GM19467 (cell line): Measurements from ENCODE around the gene EMSY.

Experiments used
- ATAC-seq: cut with Tn5 transposase; IDR thresholded peaks from one replicate; pipeline ENCODE4 v1.9.1; 2021; ENCODE audit warnings: mild to moderate bottlenecking, moderate library complexity; ENCODE audit not compliant: unreplicated experiment

EMSY gene

DNA sequence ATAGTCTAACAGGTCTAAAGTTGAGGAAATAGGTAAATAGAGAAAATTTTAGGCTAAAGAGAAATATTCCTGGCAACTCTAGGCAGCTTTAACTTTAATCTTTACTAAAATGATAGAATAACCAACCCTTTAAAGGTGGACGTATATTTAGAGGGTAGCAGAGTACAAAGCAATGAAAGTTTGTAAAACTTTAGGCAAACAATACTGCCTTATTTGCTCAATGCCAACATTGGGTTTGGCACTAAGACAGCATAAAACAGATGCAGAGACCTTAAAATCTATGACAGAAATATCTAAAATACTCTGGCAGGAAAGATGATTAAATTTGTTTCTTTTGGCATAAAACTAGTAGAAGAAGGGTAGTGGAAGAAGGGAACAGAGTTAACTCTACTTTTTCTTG, 70.7 kb downstream of the EMSY start:
- ATAC-seq: no peak

DNA sequence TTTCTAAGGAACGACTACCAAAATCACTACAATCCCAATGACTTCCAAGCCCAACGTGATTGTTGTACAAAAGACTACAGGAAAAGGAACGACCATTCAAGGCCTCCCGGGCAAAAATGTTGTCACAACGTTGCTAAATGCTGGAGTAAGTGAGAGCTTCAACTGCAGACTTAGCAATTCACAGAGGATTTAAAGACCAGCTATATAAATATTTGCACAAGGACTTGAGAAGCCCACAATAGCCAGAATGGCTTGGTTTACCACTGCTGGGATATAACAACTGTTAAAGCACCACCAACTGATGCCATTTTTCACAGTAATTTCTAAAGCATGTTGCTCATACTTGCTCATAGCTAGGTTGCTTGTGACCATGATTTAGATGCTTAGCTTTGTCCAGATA, 78.3 kb downstream of the EMSY start:
- ATAC-seq: no peak

DNA sequence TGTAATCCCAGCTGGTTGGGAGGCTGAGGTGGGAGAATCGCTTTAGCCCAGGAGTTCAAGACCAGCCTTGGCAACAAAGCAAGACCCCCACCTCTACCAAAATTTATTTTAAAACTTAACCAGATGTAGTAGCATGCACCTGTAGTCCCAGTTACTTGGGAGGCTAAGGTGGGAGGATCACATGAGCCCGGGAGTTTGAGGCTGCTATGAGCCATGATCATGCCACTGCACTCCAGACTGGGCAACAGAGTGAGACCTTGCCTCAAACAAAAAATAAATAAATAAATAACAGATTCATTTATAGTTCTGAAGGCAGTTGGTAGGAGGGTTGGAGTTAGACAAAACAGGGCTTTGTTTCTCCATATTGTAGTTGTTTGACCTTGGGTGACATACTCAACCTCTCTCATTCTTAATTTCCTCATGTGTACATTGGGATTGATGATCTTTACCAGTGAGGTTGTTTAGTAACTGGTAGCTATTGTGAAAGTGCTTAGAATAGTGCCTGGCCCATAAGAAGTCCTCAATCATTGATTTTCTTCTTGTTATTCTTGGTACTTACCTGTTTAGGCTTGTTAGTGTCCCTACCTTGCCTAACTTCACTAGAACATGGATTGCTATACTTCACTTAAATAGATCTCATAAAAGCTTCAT, 79.1 kb downstream of the EMSY start:
- no peak for ATAC-seq

DNA sequence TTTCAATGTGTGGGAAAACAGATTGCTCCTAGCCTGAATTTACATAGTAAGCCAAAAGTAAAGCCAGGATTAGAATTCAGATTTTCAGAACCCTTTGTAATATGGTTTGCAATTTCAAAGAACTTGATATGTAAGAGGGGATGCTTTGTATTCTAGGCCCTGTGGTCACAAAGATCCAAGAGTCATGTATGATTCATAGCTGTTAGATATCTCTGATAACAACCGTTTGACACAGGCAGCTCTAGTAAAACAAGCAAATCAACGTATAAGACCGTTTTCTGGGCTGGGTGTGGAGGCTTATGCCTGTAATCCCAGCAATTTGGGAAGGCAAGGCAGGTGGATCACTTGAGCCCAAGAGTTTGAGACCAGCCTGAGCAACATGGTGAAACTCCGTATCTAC, 79.6 kb downstream of the EMSY start:
- no peak for ATAC-seq

DNA sequence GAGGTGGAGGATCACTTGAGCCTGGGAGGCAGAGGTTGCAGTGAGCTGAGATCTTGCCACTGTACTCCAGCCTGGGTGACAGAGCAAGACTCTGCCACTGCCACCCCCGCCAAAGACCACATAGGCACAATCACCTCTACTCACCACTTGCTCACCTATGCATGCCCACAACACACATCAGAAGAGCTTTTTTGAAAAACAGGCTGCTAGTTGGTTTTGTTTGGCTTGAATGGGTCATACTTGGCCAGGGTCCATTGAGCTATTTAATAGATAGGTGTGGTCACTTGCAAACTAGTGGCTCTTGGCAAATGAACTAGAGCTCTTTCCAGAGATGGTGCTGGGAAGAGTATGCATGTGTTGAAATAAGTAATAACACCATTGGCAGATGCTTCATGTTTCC, 80.1 kb downstream of the EMSY start:
- no peak for ATAC-seq

DNA sequence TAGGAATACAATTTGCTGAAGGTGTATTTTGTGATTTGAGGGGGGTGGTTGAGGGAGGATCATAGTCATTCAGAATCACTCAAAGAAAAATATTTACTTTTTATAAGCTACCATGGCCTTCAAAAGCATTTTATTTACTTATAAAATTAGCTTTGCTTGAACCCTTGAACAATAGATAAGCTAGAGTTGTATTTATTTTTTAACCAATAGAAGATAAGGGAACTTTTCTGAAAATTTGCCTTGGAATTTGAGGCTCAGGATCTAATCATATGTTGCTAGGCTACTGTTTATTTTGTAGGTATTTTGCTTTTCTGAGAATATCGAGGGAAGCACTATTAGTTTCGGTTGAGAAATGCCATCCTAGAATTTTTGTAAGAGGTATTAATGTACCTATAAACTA, 82.1 kb downstream of the EMSY start:
- no peak for ATAC-seq

DNA sequence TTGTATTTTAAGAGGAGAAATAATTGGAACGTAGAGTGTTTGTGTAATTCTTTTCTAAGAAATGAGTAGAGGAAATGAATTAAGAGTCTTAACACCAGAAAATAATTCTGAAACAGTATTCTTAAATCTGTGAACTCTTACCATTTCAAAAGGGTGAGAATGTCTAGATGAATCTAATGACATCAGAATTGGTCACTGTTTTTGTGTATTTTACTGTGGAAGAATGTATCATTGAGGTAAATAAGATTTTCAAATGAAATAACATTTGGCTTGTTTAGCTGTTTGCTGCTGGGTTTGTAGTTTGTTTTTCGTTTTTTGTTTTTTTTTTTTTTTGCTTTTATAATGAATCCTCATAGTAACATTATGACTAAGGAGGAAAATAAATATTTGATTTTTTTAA, 97.6 kb downstream of the EMSY start:
- ATAC-seq: no peak

DNA sequence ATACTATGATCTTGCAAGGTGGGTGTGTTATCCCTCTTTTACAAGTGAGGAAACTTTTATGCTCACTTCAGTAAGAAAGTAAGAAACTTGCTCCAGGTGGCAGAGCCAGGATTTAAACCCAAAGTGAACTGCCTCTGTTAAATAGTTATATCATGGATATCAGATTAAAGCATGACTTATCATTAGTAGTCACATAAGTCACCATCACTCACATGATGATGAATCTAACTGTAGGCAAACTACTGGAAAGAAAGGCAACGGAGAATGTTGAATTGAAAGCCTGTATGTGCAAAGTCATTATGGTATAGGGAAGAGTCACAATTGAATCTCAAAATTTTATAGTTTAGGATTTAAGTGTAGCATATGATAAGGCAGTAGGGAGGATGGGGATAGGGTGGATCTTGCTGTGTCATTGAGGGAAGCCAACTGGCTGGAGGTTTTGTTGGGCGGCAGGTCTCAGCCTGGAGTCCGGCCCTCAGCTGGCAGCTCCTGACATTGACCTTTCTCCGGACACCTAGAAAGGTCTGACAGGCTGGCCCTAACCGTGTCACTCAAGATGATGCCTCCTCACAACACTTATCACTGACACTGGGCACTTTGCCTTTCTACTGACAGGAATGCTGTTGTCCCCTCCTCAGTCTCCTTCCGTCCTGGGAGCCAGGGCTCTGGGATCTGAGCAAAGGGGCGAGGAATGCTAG, 98.3 kb downstream of the EMSY start:
- no peak for ATAC-seq

DNA sequence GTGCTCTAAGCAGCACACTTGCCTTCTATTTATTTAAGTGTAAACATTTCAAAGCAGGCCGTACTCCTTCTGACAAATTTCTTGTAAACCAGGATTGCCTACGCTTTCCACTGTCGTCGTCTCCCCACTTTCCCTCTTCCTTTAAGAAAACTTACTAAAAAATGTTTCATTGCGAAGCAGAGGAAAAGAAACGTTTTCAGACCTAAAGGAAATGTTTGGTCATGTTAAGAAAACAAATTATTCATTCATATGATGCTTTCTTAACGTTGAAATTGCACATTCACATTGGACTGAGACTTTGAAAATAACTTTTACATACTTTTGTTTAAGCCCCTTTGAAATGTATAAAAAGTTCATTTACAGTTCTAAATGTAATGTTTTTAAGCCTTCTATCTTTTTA, 106.0 kb downstream of the EMSY start:
- ATAC-seq: no peak

DNA sequence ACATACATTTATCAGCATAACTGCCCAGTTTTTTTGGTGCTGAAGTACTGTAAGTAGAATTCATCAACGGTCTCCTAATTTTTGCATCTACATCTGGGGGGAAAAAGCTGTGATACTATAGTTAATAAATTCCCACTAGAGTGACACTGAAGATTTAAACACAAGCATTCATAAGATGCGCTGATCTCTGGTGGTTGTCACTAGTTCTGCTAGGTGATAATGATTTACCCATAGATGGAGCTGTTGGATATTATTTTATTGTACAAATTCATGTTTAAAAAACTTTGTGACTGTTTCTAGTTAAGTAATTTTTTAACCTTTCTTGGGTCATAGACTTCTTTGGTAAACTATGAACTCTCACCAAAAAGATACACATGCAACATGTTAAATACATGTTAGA, 106.6 kb downstream of the EMSY start:
- no peak for ATAC-seq

DNA sequence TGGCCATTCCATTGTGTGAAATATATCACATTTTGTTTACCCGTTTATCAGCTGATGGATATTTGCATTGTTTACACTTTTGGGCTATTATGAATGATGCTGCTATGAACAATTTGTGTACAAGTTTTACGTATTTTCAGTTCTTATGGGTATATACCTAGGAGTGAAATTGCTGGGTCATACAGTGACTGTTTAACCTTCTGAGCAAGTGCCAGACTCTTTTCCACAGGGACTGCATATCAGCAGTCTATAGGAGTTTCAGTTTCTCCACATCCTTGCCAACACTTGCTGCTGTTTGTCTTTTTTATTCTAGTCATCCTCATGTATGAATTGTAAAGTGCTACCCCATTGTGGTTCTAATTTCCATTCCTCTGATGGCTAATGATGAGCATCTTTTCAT, 108.2 kb downstream of the EMSY start:
- ATAC-seq: no peak

DNA sequence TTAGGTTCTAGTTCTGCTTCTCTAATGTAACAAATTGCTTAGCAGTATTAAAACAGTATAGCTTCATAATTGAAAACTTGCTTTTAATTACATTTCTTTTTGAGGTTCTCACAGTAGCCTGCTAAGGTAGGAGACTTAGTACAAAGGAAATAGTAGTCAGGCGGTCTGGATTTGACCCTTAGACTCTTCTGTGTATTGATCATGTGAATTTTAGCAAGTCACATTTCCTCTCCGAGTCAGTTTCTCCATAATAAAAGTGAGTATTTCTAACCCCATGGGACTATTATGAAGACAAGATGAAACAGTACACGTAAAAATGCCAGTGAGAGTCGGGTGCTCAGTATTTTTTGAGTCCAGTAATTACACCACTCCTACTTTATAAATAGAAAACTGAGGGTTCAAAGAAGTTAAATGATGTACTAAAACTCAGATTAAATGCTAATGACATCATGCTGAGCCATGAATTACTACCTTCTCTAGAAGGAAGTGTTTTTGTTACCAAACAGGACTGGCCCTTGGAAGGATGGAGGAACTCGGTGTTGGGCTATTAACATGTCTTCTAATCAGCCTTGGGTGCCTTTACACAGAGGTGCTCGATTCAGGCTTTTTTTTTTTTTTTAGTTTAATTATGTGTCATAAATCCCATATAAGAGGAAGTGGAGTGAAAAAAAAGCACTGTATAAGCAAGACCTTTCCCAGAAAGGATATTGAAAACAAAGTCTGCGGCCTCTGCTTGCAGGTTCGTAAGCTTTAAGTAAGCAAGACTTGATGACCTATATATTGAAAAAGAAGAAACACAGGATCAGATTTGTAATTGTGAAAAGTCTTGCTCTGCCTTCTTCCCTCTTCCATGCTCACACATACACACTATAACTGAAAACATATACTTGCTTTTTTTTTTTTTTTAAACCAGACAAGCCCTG, 109.0 kb downstream of the EMSY start:
- ATAC-seq: no peak

DNA sequence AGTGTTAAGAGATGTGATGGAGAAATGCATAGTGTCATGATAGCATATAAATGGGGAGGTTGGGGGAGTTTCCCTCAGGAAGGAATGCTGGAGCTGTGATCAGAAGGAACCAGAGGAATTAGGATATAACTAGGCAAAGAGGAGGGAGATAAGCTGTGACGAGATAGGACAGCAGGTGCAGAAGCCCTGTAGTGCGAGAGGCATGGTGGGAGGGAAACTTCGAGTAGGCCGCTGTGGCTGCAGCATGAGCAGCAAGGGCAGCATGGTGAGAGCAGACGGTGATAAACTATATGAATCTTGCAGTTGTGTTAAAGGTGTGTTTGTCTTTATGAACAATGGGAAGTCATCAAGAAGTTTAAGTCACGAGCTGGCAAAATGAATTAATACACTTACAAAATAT, 109.9 kb downstream of the EMSY start:
- ATAC-seq: no peak

DNA sequence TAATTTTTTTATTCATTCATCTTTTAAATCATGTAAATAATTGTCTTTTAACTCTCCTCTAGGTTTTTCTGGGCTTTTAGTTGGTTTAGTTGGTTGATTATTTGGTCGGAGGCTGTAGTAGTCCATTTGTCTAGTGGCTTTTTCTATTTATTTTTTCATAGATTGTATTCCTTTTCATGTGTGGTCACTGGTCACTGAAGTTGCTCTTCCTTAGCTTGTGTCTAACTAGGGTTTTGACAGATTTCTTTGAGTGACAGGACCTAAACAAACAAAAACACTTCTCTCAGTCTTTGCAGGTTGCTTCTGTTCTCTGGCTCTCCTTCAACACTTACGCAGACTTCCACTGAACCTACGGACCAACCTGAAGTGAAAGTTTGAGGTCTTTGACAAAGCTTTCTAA, 112.6 kb downstream of the EMSY start:
- no peak for ATAC-seq

DNA sequence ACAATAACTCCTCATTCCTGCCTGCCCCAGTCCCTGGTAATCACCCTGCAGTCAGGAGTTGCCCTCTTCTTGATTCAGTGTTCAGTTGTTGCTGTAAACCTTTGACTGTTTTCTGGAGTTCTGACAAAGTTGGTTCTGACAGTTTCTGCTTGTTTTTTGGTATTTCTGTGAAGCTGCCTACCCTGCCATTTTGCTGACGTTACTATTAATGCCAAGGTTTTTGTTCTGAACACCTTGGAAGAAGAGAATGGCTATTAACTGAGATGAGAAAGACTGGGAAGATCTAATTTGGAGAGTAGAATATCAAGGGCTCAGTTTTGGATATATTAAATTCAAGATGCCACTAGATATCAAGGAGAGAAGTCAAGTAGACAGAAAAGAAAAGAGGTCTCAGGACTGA, 113.7 kb downstream of the EMSY start:
- no peak for ATAC-seq

DNA sequence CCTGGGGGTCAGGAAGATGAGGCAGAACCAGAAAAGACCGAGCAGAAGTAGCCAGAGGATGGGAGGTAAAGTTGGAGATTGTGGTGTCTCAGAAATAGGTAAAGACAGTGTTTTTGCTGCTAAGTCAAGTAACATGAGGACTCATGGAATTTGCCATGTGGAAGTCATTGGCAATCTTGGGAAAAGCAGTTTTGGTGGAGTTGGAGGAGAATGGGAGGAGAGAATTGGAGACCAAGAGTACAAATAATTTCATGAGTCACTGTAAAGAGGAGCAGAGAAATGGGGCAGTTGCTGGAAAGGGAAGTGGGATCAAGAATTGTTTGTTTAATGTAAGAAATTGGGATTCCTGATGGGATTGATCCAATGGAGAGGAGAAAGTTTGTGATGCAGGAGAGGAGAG, 114.1 kb downstream of the EMSY start:
- no peak for ATAC-seq

DNA sequence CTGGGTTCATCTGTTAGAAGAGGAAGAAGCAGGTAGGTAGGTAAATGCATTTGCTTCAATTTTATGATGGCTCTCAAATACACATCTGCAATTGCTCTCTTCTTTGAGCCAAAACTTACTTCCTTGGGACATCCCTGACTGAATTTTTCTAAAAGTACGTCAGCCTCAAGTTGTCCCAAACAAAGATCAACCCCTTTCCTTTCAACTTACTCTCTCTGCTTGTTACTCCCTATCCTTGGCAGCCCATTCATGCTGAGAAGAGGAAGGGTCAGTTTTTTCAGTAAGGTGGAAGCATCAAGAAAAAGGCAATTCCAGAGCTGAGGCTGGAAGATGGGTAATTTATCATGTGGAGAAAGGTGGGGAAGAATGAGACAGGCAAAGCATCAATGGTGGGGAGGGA, 114.5 kb downstream of the EMSY start:
- ATAC-seq: no peak

DNA sequence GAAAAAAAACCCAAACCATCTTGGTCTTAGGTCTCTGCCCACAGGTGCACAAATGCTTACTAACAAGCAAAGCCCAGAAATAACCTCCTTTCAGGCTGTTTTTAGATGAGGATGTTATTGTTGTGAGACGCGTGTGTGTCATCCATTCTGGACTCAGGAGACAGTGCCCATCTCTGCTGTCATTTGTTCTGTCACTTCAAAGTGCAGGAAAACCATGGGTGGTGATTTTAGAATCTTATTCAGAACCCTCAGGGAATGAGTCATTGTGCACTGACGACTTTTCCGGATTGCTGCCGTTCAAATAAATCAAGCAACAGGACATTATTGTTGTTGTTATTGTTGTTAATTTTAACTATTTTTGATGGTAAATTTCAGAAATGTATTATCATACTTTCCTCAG, 115.4 kb downstream of the EMSY start:
- no peak for ATAC-seq

DNA sequence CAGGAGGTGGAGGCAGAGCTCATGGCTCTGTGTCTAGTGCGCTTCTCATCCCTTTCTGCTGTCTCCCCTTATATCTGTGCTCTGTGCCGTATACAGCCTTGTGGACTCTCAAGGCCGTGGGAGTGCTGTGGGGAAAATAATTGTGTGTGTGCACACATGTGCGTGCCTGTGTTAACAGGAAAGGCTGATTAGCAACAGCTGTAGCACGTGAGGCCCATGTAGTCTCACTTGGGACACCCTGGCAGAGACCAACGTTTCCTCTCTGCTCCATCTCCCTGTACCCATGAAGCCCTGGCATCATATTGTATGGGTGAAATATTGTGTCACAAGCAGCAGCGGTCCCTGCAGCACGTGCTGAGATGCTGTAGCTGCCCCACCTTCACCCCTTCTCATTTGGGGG, 116.4 kb downstream of the EMSY start:
- ATAC-seq: no peak

DNA sequence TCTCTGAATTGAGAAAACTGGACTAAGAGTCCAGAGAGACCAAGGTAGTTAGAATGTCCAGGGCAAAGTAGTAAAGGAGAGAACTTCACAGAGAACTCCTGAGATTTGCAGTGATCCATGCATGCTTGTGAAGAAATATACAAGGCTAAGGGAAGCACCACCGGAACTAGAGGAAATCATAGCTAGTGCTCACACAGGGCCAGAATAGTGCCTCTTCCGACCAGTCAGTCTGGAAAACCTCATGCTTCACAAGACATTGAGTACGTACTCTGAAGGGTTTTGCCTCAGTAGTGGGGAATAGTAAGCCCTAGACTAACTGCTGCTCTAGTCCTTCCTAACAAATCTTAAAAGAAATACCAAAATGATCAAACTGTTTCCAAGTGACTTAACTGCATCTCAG, 117.7 kb downstream of the EMSY start:
- ATAC-seq: no peak

DNA sequence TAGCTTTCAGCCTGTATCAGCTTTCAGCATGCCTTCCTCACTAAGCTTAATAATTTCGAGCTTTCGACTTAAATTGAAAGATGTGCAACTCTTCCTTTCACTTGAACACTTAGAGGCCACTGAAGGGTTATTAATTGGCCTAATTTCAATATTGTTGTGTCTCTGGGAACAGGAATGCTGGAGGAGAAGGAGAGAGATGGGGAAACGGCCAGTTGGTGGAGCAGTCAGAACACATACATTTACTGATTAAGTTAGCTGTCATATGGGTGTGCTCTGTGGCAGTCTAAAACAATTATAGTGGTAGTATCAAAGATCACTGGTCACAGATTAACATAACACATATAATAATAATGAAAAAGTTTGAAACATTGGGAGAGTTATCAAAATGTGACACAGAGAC, 119.5 kb downstream of the EMSY start:
- no peak for ATAC-seq

DNA sequence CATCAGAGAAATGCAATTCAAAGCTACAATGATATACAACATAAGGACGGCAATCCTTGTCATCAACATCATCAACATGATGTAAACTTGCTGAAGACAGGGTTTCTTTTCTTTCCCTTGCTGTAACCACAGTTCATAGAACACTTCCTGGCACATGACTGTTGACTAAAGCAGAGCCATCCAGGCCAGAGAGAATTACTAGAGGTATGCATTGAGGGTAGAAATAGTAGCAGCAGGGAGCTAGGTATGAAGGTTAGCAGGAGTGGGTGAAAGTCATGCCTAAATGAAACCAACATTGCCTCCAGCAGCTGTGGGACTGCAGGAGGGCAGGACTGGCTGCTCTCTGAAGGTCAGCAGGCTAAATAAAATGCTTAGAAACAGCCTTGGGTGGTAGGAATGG, 122.0 kb downstream of the EMSY start:
- ATAC-seq: no peak
